Ovary (tissue), 9 donors: ENCODE measurements around the gene CUEDC2. TPM values are rescaled to one million over a fixed set of nuclear protein-coding genes. Genes with fewer than 3 reads are reported as not detected.
A peak's percentile ranks its signal among the peaks of the same experiment; 100 is the strongest.

Experiments used
- DNase-seq, 5 donors: peaks; one replicate each; pipeline ENCODE4 v3.0.0-alpha.2; 2019 to 2020
- H3K27ac ChIP-seq, 2 donors: fragments of 200-600 bp; one replicate each; pipeline versions ENCODE4 v1.5.1 to v1.8.0; 2019 to 2022
- H3K27me3 ChIP-seq: fragments of 200-600 bp; one replicate; pipeline ENCODE4 v1.8.0; 2022
- H3K36me3 ChIP-seq: fragments of 200-600 bp; sonication (generic); one replicate; pipeline ENCODE4 v1.5.1; 2019
- H3K4me1 ChIP-seq: one replicate; pipeline ENCODE4 v1.8.1; 2013; ENCODE audit warnings: mild to moderate bottlenecking, moderate library complexity; ENCODE audit not compliant: insufficient read depth
- H3K4me3 ChIP-seq: fragments of 200-600 bp; sonication (generic); one replicate; pipeline ENCODE4 v1.5.1; 2017
- H3K9me3 ChIP-seq, 2 donors: fragments of 200-600 bp in 1 of 2; sonication (generic) in 1 of 2; one replicate each; pipeline versions ENCODE4 v1.5.1 to v1.8.1; 2013 to 2019; ENCODE audit warnings: mild to moderate bottlenecking in 1 of 2, moderate library complexity in 1 of 2
- EP300 ChIP-seq: sonication (generic); formaldehyde crosslinking; IDR thresholded peaks from one replicate; pipeline ENCODE4 v1.6.1; 2017; ENCODE audit warnings: antibody characterized with exemption
- POLR2A ChIP-seq: fragments of 450-650 bp; IDR thresholded peaks from one replicate; pipeline ENCODE4 v1.6.1; 2017; ENCODE audit warnings: antibody characterized with exemption, mild to moderate bottlenecking, moderate library complexity
- WGBS, 3 donors: extraction: QIAGEN DNeasy Blood & Tissue Kit in 1 of 3; methylation state at CpG; one replicate each; pipeline versions ENCODE4 v1.1.5 to v1.1.7; 2013 to 2017; 5-methylcytosine and 5-hydroxymethylcytosine counted together
- intact Hi-C, 4 donors: fragments of 100-400 bp; cut with DNase I; formaldehyde crosslinking; loops; one replicate each; pipeline versions ENCODE4 v1.11.0 to v1.15.1; 2022 to 2023
- polyA plus RNA-seq, 2 donors: library from polyadenylated mRNA; stranded (reverse); fragments of 200-250 nt in 1 of 2; fragments of 350-450 nt in 1 of 2; fragmentation: Illumina TruSeq in 1 of 2; extraction: RNeasy Lipid Tissue Mini Kit (QIAGEN cat#74804) in 1 of 2; gene quantifications; one replicate each; pipeline ENCODE4 v1.2.3, GENCODE V29; 2013 to 2014
- total RNA-seq, 7 donors: library from RNA; depleted of rRNA in 2 of 7; stranded (reverse); fragments of >200 nt in 2 of 7; fragmentation: NEBNext Ultra II Directional in 3 of 7; extraction: Animal tissue kit (Norgen Biotek cat#: 25700) in 3 of 7; gene quantifications; one replicate each; pipeline versions ENCODE4 v1.1.0 to v1.2.4, GENCODE V29; 2016 to 2023
- TF ChIP-seq, protein P1 (sequence below), 3 donors: fragments of 450-650 bp in 2 of 3; fragments of 200-600 bp in 1 of 3; IDR thresholded peaks; one replicate each; pipeline versions ENCODE4 v1.5.1 to v1.8.0; 2016 to 2022; ENCODE audit warnings: antibody characterized with exemption in 3 of 3, mild to moderate bottlenecking in 1 of 3
- donor health status: DM: no; HTN: no; CAD: no; lungs with moderate emphysema.
- donor health status: DM: no; HTN: no; CAD: no.
- donor health status: Bipolar disorder and iron deficiency.
- donor health status: DM: yes; HTN: yes; CAD: no.
- donor health status: DM: no; HTN: no; CAD: no.
- donor health status: DM: yes; HTN: yes; CAD: no.

Gene CUEDC2
- total and polyA plus RNA-seq, 9 donors, result 34.7 to 76.5 (median 61.7) TPM

GRCh38 chr10:102401342-102401654 lies 31.1 kb downstream of the CUEDC2 start:
- no peak overlapping the region for H3K4me3 ChIP-seq
- TF ChIP-seq POLR2A (no peak), EP300 (no peak)
- H3K27ac ChIP-seq, result no peak overlapping the region
- peaks cover 8% of the 10 kb centered on the region for H3K4me1 ChIP-seq
- intact Hi-C loops, result loop anchor here in 1 of 4 donors (5.0 kb wide), 1 partner anchor 169 kb away; no protein-coding TSS in a partner anchor
- 82 to 89% (median 86%) methylated on average over 8 of the region's 8 CpGs for WGBS, 3 donors
- no peaks in the 10 kb centered on the region for H3K27me3 ChIP-seq
- H3K36me3 ChIP-seq, result no peaks in the 10 kb centered on the region
- H3K9me3 ChIP-seq, result no peaks in the 10 kb centered on the region
- DNase-seq, result no peak

GRCh38 chr10:102400598-102401341 lies 31.6 kb downstream of the CUEDC2 start:
- H3K27ac ChIP-seq, result no peak overlapping the region
- H3K36me3 ChIP-seq, result no peaks in the 10 kb centered on the region
- H3K4me3 ChIP-seq, result no peak overlapping the region
- 84 to 86% (median 86%) methylated on average over 20 to 22 of the region's 22 CpGs for WGBS, 3 donors
- H3K27me3 ChIP-seq, result no peaks in the 10 kb centered on the region
- DNase-seq, result peak in 1 of 5 donors; percentile 50
- intact Hi-C loops, result loop anchor here in 1 of 4 donors (5.0 kb wide), 1 partner anchor 168 kb away; no protein-coding TSS in a partner anchor
- no peaks in the 10 kb centered on the region for H3K9me3 ChIP-seq
- TF ChIP-seq POLR2A (no peak), EP300 (no peak)
- TF ChIP-seq, protein P1, sequence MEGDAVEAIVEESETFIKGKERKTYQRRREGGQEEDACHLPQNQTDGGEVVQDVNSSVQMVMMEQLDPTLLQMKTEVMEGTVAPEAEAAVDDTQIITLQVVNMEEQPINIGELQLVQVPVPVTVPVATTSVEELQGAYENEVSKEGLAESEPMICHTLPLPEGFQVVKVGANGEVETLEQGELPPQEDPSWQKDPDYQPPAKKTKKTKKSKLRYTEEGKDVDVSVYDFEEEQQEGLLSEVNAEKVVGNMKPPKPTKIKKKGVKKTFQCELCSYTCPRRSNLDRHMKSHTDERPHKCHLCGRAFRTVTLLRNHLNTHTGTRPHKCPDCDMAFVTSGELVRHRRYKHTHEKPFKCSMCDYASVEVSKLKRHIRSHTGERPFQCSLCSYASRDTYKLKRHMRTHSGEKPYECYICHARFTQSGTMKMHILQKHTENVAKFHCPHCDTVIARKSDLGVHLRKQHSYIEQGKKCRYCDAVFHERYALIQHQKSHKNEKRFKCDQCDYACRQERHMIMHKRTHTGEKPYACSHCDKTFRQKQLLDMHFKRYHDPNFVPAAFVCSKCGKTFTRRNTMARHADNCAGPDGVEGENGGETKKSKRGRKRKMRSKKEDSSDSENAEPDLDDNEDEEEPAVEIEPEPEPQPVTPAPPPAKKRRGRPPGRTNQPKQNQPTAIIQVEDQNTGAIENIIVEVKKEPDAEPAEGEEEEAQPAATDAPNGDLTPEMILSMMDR (IDR thresholded peaks at IDR 0.05), result no peak
- H3K4me1 ChIP-seq, result peaks cover 9% of the 10 kb centered on the region

DNA sequence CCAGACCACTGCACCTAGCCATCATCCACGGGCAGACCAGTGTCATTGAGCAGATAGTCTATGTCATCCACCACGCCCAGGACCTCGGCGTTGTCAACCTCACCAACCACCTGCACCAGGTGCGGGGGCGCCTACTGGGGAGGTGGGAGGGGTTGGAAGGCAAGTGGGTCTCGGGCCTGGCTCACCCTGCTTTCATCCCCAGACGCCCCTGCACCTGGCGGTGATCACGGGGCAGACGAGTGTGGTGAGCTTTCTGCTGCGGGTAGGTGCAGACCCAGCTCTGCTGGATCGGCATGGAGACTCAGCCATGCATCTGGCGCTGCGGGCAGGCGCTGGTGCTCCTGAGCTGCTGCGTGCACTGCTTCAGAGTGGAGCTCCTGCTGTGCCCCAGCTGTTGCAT lies 32.3 kb downstream of the CUEDC2 start:
- Histone ChIP-seq H3K36me3 (no peaks in the 10 kb centered on the region), H3K4me3 (no peak overlapping the region), H3K27me3 (no peaks in the 10 kb centered on the region), H3K27ac (peak overlapping the region in 1 of 2 donors; percentile 90), H3K9me3 (no peaks in the 10 kb centered on the region), H3K4me1 (peaks cover 9% of the 10 kb centered on the region)
- intact Hi-C loops, result loop anchor here in 1 of 4 donors (5.0 kb wide), 1 partner anchor 168 kb away; no protein-coding TSS in a partner anchor
- 70 to 76% (median 74%) methylated on average over 16 to 17 of the region's 17 CpGs for WGBS, 3 donors
- TF ChIP-seq, protein P1 (IDR thresholded peaks at IDR 0.05), result no peak
- TF ChIP-seq EP300 (no peak), POLR2A (no peak)
- DNase-seq, result peak in 1 of 5 donors; percentile 51

- intact Hi-C loops, result loop anchor here in 1 of 4 donors (5.0 to 10.0 kb wide), 3 partner anchors 83 to 185 kb away; no protein-coding TSS in a partner anchor
- Histone ChIP-seq H3K27ac (peak overlapping the region; percentile 90 to 92), H3K36me3 (no peaks in the 10 kb centered on the region), H3K9me3 (no peaks in the 10 kb centered on the region), H3K27me3 (no peaks in the 10 kb centered on the region), H3K4me3 (peak overlapping the region; percentile 55), H3K4me1 (peaks cover 11% of the 10 kb centered on the region)
- WGBS, 3 donors, result 2 to 4% (median 3%) methylated on average over 30 to 72 of the region's 72 CpGs
- TF ChIP-seq EP300 (no peak), POLR2A (peak; percentile 63)
- TF ChIP-seq, protein P1 (IDR thresholded peaks at IDR 0.05), result peak; percentile 98 to 99 (median 98)
- DNase-seq, result peak; percentile 85 to 94 (median 90)
Observed at GRCh38 chr10:102399217-102400021, 33.0 kb downstream of the CUEDC2 start.
